Esophagus squamous epithelium (tissue), 5 donors: ENCODE results near the gene FHAD1. TPM values are rescaled to one million over a fixed set of nuclear protein-coding genes. Genes with fewer than 3 reads are reported as not detected.
"Not testable (repeated sequence)": the region's sequence is repeated elsewhere in the genome, so short reads cannot be mapped to it uniquely, and the experiment has no call there.

Source experiments
- DNase-seq: peaks from one replicate; lab custom pipeline; 2025; lab: John Stamatoyannopoulos, UW
- H3K27ac ChIP-seq, 4 donors: fragments of 200-600 bp; sonication (generic); one replicate each; pipeline ENCODE4 v1.5.1; 2016 to 2019; ENCODE audit warnings: mild to moderate bottlenecking in 1 of 4
- H3K27me3 ChIP-seq, 4 donors: fragments of 200-600 bp; sonication (generic); 1 replicate in 3 of 4; 2 replicates in 1 of 4; pipeline versions ENCODE4 v1.5.1 to v1.6.0; 2017 to 2021; ENCODE audit warnings: antibody characterized with exemption in 1 of 4
- H3K36me3 ChIP-seq, 3 donors: fragments of 200-600 bp; sonication (generic); one replicate each; pipeline ENCODE4 v1.5.1; 2016 to 2019
- H3K4me1 ChIP-seq, 3 donors: fragments of 200-600 bp; sonication (generic); one replicate each; pipeline ENCODE4 v1.5.1; 2017 to 2019
- H3K4me3 ChIP-seq, 4 donors: fragments of 200-600 bp; sonication (generic); 1 replicate in 3 of 4; 2 replicates in 1 of 4; pipeline ENCODE4 v1.5.1; 2016 to 2019; ENCODE audit warnings: mild to moderate bottlenecking in 2 of 4, moderate library complexity in 1 of 4
- H3K9me3 ChIP-seq, 3 donors: fragments of 200-600 bp; sonication (generic); one replicate each; pipeline ENCODE4 v1.5.1; 2016 to 2019
- CTCF ChIP-seq, 6 experiments: fragments of 450-650 bp in 4 of 6; fragments of 200-600 bp in 2 of 6; sonication (generic) in 2 of 6; IDR thresholded peaks; one replicate each; pipeline ENCODE4 v1.5.1; 2016 to 2019; ENCODE audit warnings: antibody characterized with exemption in 6 of 6, mild to moderate bottlenecking in 4 of 6, moderate library complexity in 4 of 6
- POLR2A ChIP-seq, 4 donors: fragments of 450-650 bp; IDR thresholded peaks; one replicate each; pipeline ENCODE4 v1.6.1; 2017; ENCODE audit warnings: antibody characterized with exemption in 4 of 4, mild to moderate bottlenecking in 4 of 4, moderate library complexity in 3 of 4
- WGBS, 2 donors: methylation state at CpG; one replicate each; pipeline ENCODE4 v1.1.5; 2018; 5-methylcytosine and 5-hydroxymethylcytosine counted together
- intact Hi-C: fragments of 100-400 bp; cut with DNase I; formaldehyde crosslinking; loops from one replicate; pipeline ENCODE4 v1.15.0; 2022
- total RNA-seq, 4 donors: library from RNA; depleted of rRNA; stranded (reverse); fragments of >200 nt; gene quantifications; one replicate each; pipeline ENCODE4 v1.1.0, GENCODE V29; 2016
- donor health status: DM: yes; HTN: yes; CAD: no.

Gene FHAD1
- total RNA-seq, 4 donors from 2014 or later, result 0.57 TPM; not detected in 3

DNA sequence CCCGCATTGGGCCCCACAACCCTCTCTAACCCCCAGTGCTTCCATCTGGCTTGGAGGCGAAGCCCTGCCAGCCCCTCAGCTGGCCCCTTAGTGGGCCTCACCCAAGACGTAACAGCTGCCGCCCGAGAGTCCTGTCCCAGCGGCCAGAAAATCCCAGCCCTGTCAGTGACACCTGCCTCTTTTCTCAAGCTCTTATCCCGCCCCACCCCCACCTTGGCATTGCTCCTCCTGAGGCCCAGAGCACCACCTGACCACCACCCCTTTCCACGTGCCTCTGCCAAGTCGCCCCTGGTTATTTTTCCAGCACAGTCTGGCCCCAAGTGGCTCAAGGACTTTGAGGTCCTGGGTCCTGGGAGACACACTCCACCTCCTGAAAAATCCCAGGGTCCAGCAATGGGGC is 185.3 kb downstream of the FHAD1 start:
- DNase-seq, result no peak
- Histone ChIP-seq H3K36me3 (peaks cover 0 to 34% (median 6%) of the 10 kb centered on the region in 3 donors), H3K27me3 (no peaks in the 10 kb centered on the region), H3K4me1 (peaks cover 0 to 12% (median 2%) of the 10 kb centered on the region in 3 donors), H3K4me3 (no peak overlapping the region), H3K27ac (no peak overlapping the region), H3K9me3 (no peaks in the 10 kb centered on the region)
- WGBS, 2 donors, result 67 to 100% methylated on average over 1 to 9 of the region's 9 CpGs
- TF ChIP-seq POLR2A (IDR thresholded peaks at IDR 0.05), result no peak
- no peak for TF ChIP-seq CTCF (IDR thresholded peaks at IDR 0.05)
- intact Hi-C loops, result no loop called here

DNA sequence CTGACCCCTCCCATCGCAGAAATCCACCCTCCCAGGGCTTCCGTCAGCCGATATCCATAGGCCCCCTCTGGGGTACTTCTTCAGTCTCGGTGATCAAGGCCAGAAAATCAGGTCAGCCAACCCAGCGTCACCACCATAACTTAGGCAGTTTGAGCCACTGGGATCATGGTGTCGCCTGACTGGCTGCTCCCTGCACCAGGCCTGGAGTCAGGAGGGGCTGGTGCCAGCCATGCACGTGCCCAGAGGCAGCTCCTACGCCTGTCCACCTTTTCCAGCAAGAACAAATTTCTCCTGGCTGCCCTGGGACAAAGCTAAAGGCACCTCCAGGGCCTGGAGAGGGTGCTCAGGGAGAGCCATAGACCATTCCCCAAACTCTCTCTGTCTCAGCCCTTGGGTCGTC is 186.4 kb downstream of the FHAD1 start:
- Histone ChIP-seq H3K36me3 (peaks cover 0 to 23% (median 6%) of the 10 kb centered on the region in 3 donors), H3K27ac (no peak overlapping the region), H3K4me1 (peaks cover 0 to 6% (median 0%) of the 10 kb centered on the region in 3 donors), H3K9me3 (no peaks in the 10 kb centered on the region), H3K4me3 (no peak overlapping the region), H3K27me3 (no peaks in the 10 kb centered on the region)
- 85 to 90% methylated on average over 3 to 9 of the region's 9 CpGs for WGBS, 2 donors
- TF ChIP-seq POLR2A (IDR thresholded peaks at IDR 0.05) (no peak), CTCF (IDR thresholded peaks at IDR 0.05) (no peak)
- intact Hi-C loops, result no loop called here
- no peak for DNase-seq

DNA sequence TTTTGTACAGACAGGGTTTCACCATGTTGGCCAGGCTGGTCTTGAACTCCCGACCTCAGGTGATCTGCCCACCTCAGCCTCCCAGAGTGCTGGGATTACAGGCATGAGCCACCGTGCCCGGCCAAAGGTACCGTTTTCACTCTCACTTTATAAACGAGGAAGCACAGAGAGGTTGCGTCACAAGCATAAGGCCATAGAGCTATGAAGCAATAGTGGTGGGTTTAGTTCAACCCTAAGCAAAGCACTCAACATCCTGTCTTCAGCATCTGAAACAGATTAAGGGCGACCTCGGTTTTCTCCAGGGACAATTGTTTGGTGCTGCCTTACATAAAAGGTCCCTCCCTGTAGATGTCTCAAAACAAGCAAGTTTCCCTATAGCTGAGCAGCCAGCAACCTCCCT is 187.7 kb downstream of the FHAD1 start:
- peaks cover 0 to 10% (median 0%) of the 10 kb centered on the region in 3 donors for H3K36me3 ChIP-seq
- DNase-seq, intact Hi-C loops, H3K27me3 ChIP-seq, H3K9me3 ChIP-seq, H3K4me3 ChIP-seq, H3K27ac ChIP-seq, H3K4me1 ChIP-seq: not testable (repeated sequence)
- WGBS, 2 donors, result 48 to 75% methylated on average over 2 to 8 of the region's 8 CpGs

DNA sequence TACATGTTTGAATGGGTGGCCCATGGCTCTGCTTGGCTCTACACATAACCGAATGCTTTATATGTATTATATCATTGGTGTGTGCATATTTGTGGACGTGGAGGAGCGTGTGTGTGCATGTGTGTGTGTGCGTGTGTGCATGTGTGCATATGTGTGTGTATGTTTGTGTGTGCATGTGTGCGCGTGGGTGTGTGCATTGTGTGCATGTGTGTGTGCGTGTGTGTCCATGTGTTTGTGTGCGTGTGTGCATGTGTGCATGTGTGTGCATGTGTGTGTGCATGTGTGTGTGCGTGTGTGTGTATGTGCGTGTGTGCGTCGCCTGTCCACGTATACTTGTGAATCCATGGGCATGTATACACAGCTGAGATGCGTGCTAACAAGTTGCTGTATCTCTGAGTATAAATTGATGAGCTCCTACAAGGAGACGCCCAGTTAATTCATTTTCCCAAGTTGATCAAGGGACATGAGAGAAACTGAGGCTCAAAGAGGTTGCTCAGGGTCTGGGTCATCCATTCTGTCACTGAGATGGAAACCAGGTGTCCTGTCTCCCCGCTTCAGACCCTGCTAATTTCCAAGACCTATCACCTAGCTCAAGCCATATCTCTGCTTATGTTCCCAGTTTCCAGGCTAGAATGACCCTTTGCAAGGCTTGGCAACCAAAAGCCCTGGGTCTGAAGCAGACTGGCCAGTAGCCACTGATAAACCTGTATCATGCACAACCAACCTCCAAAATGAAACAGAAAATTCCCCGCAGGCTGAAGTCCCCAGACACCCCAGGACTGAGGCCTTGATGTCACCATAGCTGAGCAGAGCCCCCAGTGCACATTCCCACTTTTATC is 188.4 kb downstream of the FHAD1 start:
- Histone ChIP-seq H3K36me3 (peaks cover 0 to 6% (median 0%) of the 10 kb centered on the region in 3 donors), H3K27ac (no peak overlapping the region), H3K4me1 (peaks cover 0 to 6% (median 0%) of the 10 kb centered on the region in 3 donors), H3K27me3 (no peaks in the 10 kb centered on the region), H3K4me3 (no peak overlapping the region), H3K9me3 (no peaks in the 10 kb centered on the region)
- intact Hi-C loops, result no loop called here
- TF ChIP-seq POLR2A (IDR thresholded peaks at IDR 0.05) (no peak), CTCF (IDR thresholded peaks at IDR 0.05) (no peak)
- DNase-seq, result no peak
- 85 to 90% methylated on average over 16 to 17 of the region's 17 CpGs for WGBS, 2 donors

DNA sequence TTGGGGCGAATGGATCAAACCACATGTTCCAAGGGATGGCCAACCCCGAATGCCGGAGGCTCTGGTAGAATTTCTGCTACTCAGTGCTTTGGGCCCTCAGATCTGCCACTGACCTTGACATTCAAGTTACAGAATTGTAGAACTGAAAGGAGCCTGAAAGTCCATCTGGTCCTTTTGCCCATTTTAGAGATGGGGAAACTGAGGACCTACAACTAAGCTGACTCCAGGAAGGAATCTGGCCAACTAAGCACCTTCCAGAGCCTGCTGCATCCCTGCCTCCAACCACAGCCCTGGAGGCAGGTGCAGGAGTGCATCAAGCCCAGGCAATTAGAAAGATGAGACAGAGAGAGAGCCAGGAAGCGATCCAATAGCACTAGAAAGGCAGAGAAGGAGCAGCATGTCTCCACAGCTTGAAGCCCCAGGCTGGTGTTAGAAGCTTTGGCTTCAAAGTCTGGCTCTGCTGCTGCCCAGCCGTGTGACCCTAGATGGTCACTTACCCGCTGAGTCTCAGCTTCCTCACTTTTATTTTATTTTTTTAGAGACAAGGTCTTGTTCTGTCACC is 189.9 kb downstream of the FHAD1 start:
- no peaks in the 10 kb centered on the region for H3K9me3 ChIP-seq
- no peaks in the 10 kb centered on the region for H3K36me3 ChIP-seq
- no peaks in the 10 kb centered on the region for H3K27me3 ChIP-seq
- intact Hi-C loops, result no loop called here
- no peak for TF ChIP-seq POLR2A (IDR thresholded peaks at IDR 0.05)
- TF ChIP-seq CTCF (IDR thresholded peaks at IDR 0.05), result no peak
- H3K4me3 ChIP-seq, result no peak overlapping the region
- peaks cover 0 to 6% (median 0%) of the 10 kb centered on the region in 3 donors for H3K4me1 ChIP-seq
- no peak overlapping the region for H3K27ac ChIP-seq
- WGBS, 2 donors, result 74 to 82% methylated on average over 6 of the region's 6 CpGs
- no peak for DNase-seq
